Measurements from ENCODE around the gene MRPS2. TPM values are rescaled to one million over a fixed set of nuclear protein-coding genes. Genes with fewer than 3 reads are reported as not detected.
"Not testable (repeated sequence)": the region's sequence is repeated elsewhere in the genome, so short reads cannot be mapped to it uniquely, and the experiment has no call there.

Gene MRPS2
- 23.4 and 43.4 TPM in 2 replicates for total RNA-seq (ENCODE audit: low replicate concordance)

DNA sequence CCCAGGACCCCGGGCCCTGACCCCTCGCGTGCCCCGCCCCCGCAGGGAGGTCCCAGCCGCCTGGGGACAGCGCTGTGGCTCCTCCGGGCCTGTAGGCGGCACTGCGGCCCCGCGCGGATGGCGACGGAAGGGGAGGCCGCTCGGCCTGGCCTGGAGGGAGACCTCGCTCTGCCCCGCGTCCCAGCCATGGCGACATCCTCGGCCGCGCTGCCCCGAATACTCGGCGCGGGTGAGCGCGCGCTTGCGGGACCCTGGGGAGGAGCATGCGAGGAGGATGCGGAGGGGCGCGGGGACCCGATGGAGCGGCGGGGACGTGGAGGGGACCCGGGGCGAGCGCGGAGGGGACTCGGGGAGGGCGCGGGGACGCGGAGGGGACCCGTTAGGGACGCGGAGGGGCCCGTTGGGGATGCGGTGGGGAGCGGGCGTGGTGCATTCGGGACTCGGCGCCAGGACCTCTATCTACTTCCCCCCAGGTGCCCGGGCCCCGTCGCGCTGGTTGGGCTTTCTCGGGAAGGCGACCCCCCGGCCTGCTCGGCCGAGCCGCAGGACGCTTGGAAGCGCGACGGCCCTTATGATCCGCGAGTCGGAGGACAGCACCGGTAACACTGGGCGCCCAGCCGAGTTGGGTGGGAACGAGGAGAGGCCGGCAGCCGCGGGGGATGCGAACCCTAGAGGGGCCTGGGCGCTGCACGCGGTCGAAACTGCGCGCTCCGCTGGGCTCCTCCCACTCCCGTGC, at the start of gene MRPS2:
Gene MRPS2 (plus strand): TSS at position 158 of the 736 bp plus-strand sequence. CDS start 29 bp downstream, at position 187.
- H3K9ac ChIP-seq, result peak within 1 kb of the TSS; percentile 86
- peak within 1 kb of the TSS; percentile 90 for H3K4me3 Mint-ChIP-seq
- no peak within 1 kb of the TSS for H3K27ac ChIP-seq
- peak within 1 kb of the TSS; percentile 84 for H2AFZ ChIP-seq (replicated peaks)
- no peaks in the 10 kb centered on the region for H3K27me3 Mint-ChIP-seq (ENCODE audit: insufficient read depth, low read depth)
- peaks cover 18% of the 10 kb centered on the region for H3K4me1 Mint-ChIP-seq
- H3K9me3 Mint-ChIP-seq, result no peaks in the 10 kb centered on the region
- peak within 1 kb of the TSS; percentile 81 for H3K27ac Mint-ChIP-seq
- peak within 1 kb of the TSS; percentile 91 for H3K4me3 ChIP-seq
- peaks cover 36% of the 10 kb centered on the region for H4K20me1 ChIP-seq (ENCODE audit: low read depth)
- H3K36me3 Mint-ChIP-seq, result peaks cover 14% of the 10 kb centered on the region
- peaks cover 9% of the 10 kb centered on the region for H3K4me1 ChIP-seq
- H3F3A ChIP-seq (ENCODE audit: low read depth), result peaks cover 22% of the 10 kb centered on the region
- H3K4me2 ChIP-seq, result peak within 1 kb of the TSS; percentile 79
- DNase-seq (ENCODE audit: low spot score), result peak; percentile 97
- peaks cover 12% of the 10 kb centered on the region for H3K27me3 ChIP-seq
- H3K36me3 ChIP-seq, result no peaks in the 10 kb centered on the region
- no peaks in the 10 kb centered on the region for H3K9me3 ChIP-seq (ENCODE audit: low read depth)
- H3K79me2 ChIP-seq (ENCODE audit: low read depth), result peaks cover 20% of the 10 kb centered on the region
- TF ChIP-seq EZH2phosphoT487 (IDR thresholded peaks at IDR 0.05) (no peak), EZH2 (IDR thresholded peaks at IDR 0.05) (no peak)
- TF ChIP-seq, protein P1, sequence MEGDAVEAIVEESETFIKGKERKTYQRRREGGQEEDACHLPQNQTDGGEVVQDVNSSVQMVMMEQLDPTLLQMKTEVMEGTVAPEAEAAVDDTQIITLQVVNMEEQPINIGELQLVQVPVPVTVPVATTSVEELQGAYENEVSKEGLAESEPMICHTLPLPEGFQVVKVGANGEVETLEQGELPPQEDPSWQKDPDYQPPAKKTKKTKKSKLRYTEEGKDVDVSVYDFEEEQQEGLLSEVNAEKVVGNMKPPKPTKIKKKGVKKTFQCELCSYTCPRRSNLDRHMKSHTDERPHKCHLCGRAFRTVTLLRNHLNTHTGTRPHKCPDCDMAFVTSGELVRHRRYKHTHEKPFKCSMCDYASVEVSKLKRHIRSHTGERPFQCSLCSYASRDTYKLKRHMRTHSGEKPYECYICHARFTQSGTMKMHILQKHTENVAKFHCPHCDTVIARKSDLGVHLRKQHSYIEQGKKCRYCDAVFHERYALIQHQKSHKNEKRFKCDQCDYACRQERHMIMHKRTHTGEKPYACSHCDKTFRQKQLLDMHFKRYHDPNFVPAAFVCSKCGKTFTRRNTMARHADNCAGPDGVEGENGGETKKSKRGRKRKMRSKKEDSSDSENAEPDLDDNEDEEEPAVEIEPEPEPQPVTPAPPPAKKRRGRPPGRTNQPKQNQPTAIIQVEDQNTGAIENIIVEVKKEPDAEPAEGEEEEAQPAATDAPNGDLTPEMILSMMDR (IDR thresholded peaks at IDR 0.05), result peak; percentile 83

DNA sequence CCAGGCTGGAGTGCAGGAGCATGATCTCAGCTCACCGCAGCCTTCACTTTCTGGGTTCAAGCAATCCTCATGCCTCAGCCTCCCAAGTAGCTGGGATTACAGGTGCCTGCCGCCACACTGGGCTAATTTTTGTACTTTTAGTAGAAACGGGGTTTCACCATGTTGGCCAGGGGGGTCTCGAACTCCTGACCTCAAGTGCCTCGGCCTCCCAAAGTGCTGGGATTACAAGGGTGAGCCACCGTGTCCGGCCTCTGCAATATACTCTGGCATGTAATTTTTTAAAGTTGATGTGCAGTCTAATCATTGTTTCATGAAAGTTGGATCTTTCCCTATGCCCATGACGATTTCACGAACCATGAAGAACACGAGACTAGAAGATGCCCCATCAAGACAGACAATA, 49.5 kb upstream of the MRPS2 start:
- no peak overlapping the region for H3K9ac ChIP-seq
- H4K20me1 ChIP-seq (ENCODE audit: low read depth), result no peaks in the 10 kb centered on the region
- H3K4me1 ChIP-seq, result no peaks in the 10 kb centered on the region
- H3K36me3 ChIP-seq, result no peaks in the 10 kb centered on the region
- Mint-ChIP-seq H3K27me3 (ENCODE audit: insufficient read depth, low read depth) (peaks cover 6% of the 10 kb centered on the region), H3K36me3 (peaks cover 3% of the 10 kb centered on the region), H3K4me3 (no peak overlapping the region), H3K9me3 (no peaks in the 10 kb centered on the region), H3K4me1 (peaks cover 7% of the 10 kb centered on the region), H3K27ac (no peak overlapping the region)
- no peak overlapping the region for H3K27ac ChIP-seq
- no peak for DNase-seq (ENCODE audit: low spot score)
- no peaks in the 10 kb centered on the region for H3K79me2 ChIP-seq (ENCODE audit: low read depth)
- H3K9me3 ChIP-seq (ENCODE audit: low read depth), result no peaks in the 10 kb centered on the region
- no peak overlapping the region for H3K4me3 ChIP-seq
- H3K27me3 ChIP-seq, result no peaks in the 10 kb centered on the region
- no peak overlapping the region for H2AFZ ChIP-seq (replicated peaks)
- no peak for TF ChIP-seq EZH2phosphoT487 (IDR thresholded peaks at IDR 0.05)
- no peak for TF ChIP-seq EZH2 (IDR thresholded peaks at IDR 0.05)
- TF ChIP-seq, protein P1 (IDR thresholded peaks at IDR 0.05), result no peak
- no peak overlapping the region for H3K4me2 ChIP-seq
- H3F3A ChIP-seq (ENCODE audit: low read depth), result no peaks in the 10 kb centered on the region

DNA sequence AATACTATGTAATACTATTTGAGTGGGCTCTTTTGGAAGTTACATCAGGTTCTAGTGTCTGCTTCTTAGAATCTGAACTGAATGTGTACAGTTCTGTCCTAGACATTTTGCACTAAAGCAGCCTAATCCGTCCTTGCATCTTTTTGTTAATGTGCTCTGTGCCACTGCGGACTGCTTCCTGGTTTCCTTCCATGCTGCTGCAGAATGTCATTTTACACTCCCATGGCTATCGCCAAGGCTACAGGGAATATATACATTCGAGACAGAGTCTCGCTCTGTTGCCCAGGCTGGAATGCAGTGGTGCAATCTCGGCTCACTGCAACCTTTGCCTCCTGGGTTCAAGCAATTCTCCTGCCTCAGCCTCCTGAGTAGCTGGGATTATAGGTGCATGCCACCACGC, 48.6 kb upstream of the MRPS2 start:
- not testable (repeated sequence) for H3K36me3 Mint-ChIP-seq; H3K79me2 ChIP-seq (ENCODE audit: low read depth); H3K9me3 Mint-ChIP-seq; H4K20me1 ChIP-seq (ENCODE audit: low read depth); H3K36me3 ChIP-seq; H3K27ac ChIP-seq; H3K4me1 ChIP-seq; H3K27me3 Mint-ChIP-seq (ENCODE audit: insufficient read depth, low read depth); H3F3A ChIP-seq (ENCODE audit: low read depth); H3K9ac ChIP-seq; H3K4me3 Mint-ChIP-seq; H2AFZ ChIP-seq (replicated peaks); H3K27me3 ChIP-seq; H3K4me2 ChIP-seq; DNase-seq (ENCODE audit: low spot score); H3K4me3 ChIP-seq; H3K9me3 ChIP-seq (ENCODE audit: low read depth)
- H3K27ac Mint-ChIP-seq, result peak overlapping the region; percentile 29
- H3K4me1 Mint-ChIP-seq, result peaks cover 11% of the 10 kb centered on the region

DNA sequence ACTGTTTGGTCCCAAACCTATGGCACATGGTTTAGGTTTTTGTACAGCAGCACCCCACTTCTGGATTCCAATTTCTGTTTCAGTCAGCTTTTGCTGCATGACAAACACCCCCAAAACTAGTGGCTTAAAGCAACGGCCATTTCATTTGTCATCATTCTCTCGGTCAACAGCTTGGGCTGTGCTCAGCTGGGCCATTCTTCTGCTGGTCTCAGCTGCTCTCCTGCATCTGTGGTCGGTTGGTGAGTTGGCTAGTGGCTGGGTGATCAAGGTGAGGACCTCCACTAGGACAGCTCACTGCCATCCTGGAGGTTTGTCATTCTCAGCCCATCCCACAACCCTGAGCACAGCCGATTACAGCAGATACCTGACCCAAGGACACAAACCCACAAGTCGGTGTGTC, 45.7 kb upstream of the MRPS2 start:
- Mint-ChIP-seq H3K36me3 (peaks cover 3% of the 10 kb centered on the region), H3K9me3 (no peaks in the 10 kb centered on the region), H3K4me1 (peaks cover 11% of the 10 kb centered on the region), H3K27me3 (ENCODE audit: insufficient read depth, low read depth) (peaks cover 6% of the 10 kb centered on the region), H3K4me3 (no peak overlapping the region), H3K27ac (no peak overlapping the region)
- TF ChIP-seq, protein P1 (IDR thresholded peaks at IDR 0.05), result no peak
- TF ChIP-seq EZH2phosphoT487 (IDR thresholded peaks at IDR 0.05), result no peak
- H4K20me1 ChIP-seq (ENCODE audit: low read depth), result no peaks in the 10 kb centered on the region
- no peaks in the 10 kb centered on the region for H3F3A ChIP-seq (ENCODE audit: low read depth)
- H2AFZ ChIP-seq (replicated peaks), result no peak overlapping the region
- H3K9me3 ChIP-seq (ENCODE audit: low read depth), result no peaks in the 10 kb centered on the region
- no peak overlapping the region for H3K9ac ChIP-seq
- no peaks in the 10 kb centered on the region for H3K27me3 ChIP-seq
- H3K4me3 ChIP-seq, result no peak overlapping the region
- H3K4me1 ChIP-seq, result no peaks in the 10 kb centered on the region
- no peak overlapping the region for H3K27ac ChIP-seq
- DNase-seq (ENCODE audit: low spot score), result no peak
- no peak overlapping the region for H3K4me2 ChIP-seq
- no peaks in the 10 kb centered on the region for H3K36me3 ChIP-seq
- no peaks in the 10 kb centered on the region for H3K79me2 ChIP-seq (ENCODE audit: low read depth)

All from neural progenitor cell (in vitro differentiated cells).